HepG2 (cell line): ENCODE data around the gene CNNM1. TPM values are rescaled to one million over a fixed set of nuclear protein-coding genes. Genes with fewer than 3 reads are reported as not detected.
A peak's percentile ranks its signal among the peaks of the same experiment; 100 is the strongest.

Experiments
- ATAC-seq: fragments of 200-7000 bp; cut with Tn5 transposase; 3 replicates; pipeline ENCODE4 v1.9.1; 2020; ENCODE audit warnings: mild to moderate bottlenecking, moderate library complexity
- BruUV-seq: library from RNA; stranded (reverse); fragments of 400-500 nt; replicated peaks from 2 replicates; lab custom pipeline; 2021; lab: Mats Ljungman, UMichigan
- CTCF ChIA-PET: fragments of 300-600 bp; formaldehyde crosslinking; extraction: SDS; loops from one replicate; lab custom pipeline; 2021; ENCODE audit warnings: low total read pairs, inconsistent platforms, low intra/inter-chr PET ratio; lab: Yijun Ruan, JAX
- POLR2A ChIA-PET: fragments of 350-600 bp; sonication (Branson Sonifier 250); formaldehyde crosslinking; loops from one replicate; lab custom pipeline; 2020; ENCODE audit warnings: antibody characterized with exemption, inconsistent platforms; lab: Yijun Ruan, JAX
- DNase-seq: peaks from one replicate; pipeline ENCODE4 v3.0.0-alpha.2; 2015; ENCODE audit warnings: low spot score
- FAIRE-seq: peaks from 3 replicates; lab custom pipeline; 2011; peaks lifted over from hg19 to GRCh38; lab: Jason Lieb, UNC
- H2AFZ ChIP-seq: one replicate; pipeline ENCODE4 v1.6.1; 2011; ENCODE audit warnings: low read length, inconsistent platforms
- H3K27ac ChIP-seq: fragments of 300-600 bp; 3 replicates; pipeline ENCODE4 v1.8.0; 2011; ENCODE audit warnings: mixed run types, mild to moderate bottlenecking, mixed read lengths, low read length, inconsistent platforms; ENCODE audit not compliant: insufficient read depth; ENCODE audit errors: extremely low read length
- H3K27me3 ChIP-seq, 2 experiments: fragments of 200-600 bp in 1 of 2; 2 replicates in 1 of 2; 3 replicates in 1 of 2; pipeline versions ENCODE4 v1.6.0 to v1.8.0; 2011; ENCODE audit warnings: low read length in 2 of 2, mild to moderate bottlenecking in 2 of 2, moderate library complexity in 2 of 2, inconsistent platforms in 1 of 2; ENCODE audit not compliant: insufficient read depth in 2 of 2, control insufficient read depth in 1 of 2
- H3K36me3 ChIP-seq, 2 experiments: fragments of 200-600 bp in 1 of 2; replicated peaks in 1 of 2; 2 replicates in 1 of 2; 3 replicates in 1 of 2; pipeline versions ENCODE4 v1.5.1 to v1.8.0; 2011; ENCODE audit warnings: low read length in 2 of 2, inconsistent platforms in 1 of 2; ENCODE audit not compliant: insufficient read depth in 2 of 2, control insufficient read depth in 1 of 2
- H3K4me1 ChIP-seq: 2 replicates; pipeline ENCODE4 v1.5.1; 2012; ENCODE audit warnings: low read length, inconsistent platforms; ENCODE audit not compliant: insufficient read depth
- H3K4me2 ChIP-seq: 2 replicates; pipeline ENCODE4 v1.6.0; 2011; ENCODE audit warnings: low read depth, low read length, inconsistent platforms
- H3K4me3 ChIP-seq, 3 experiments: fragments of 200-600 bp in 1 of 3; sonication (generic), shearing (Covaris generic) in 1 of 3; replicated peaks in 1 of 3; 2 replicates each; pipeline ENCODE4 v1.5.1; 2011 to 2016; ENCODE audit warnings: low read length in 3 of 3, inconsistent platforms in 2 of 3, low read depth in 2 of 3, mild to moderate bottlenecking in 2 of 3, control low read depth in 1 of 3, mixed read lengths in 1 of 3; ENCODE audit not compliant: insufficient read depth in 1 of 3
- H3K79me2 ChIP-seq: one replicate; pipeline ENCODE4 v1.6.1; 2011; ENCODE audit warnings: low read length, inconsistent platforms; ENCODE audit not compliant: insufficient read depth
- H3K9ac ChIP-seq: 2 replicates; pipeline ENCODE4 v1.6.0; 2011; ENCODE audit warnings: mild to moderate bottlenecking, low read depth, low read length, inconsistent platforms; ENCODE audit not compliant: insufficient read depth
- H3K9me3 ChIP-seq: 2 replicates; pipeline ENCODE4 v1.5.1; 2012; ENCODE audit warnings: mild to moderate bottlenecking, low read length
- H4K20me1 ChIP-seq: 2 replicates; pipeline ENCODE4 v1.6.0; 2011; ENCODE audit warnings: inconsistent platforms, mild to moderate bottlenecking, low read length, moderate library complexity; ENCODE audit not compliant: insufficient read depth
- ARNT2 ChIP-seq: sonication (generic); formaldehyde crosslinking; IDR thresholded peaks from 2 replicates; pipeline ENCODE4 v1.8.0; 2022; ENCODE audit warnings: mild to moderate bottlenecking, low read depth, missing genetic modification reagents, moderate library complexity
- ATF3 ChIP-seq: sonication (generic); formaldehyde crosslinking; IDR thresholded peaks from 2 replicates; pipeline ENCODE4 v1.4.0; 2020; ENCODE audit warnings: missing genetic modification reagents
- ESRRA ChIP-seq: sonication (generic); formaldehyde crosslinking; IDR thresholded peaks from 2 replicates; pipeline ENCODE4 v1.5.1; 2020; ENCODE audit warnings: mild to moderate bottlenecking, low read depth, missing genetic modification reagents
- HMG20A ChIP-seq: IDR thresholded peaks from 2 replicates; pipeline ENCODE4 v1.6.1; 2016; ENCODE audit warnings: borderline replicate concordance
- HOMEZ ChIP-seq: IDR thresholded peaks from 2 replicates; pipeline ENCODE4 v1.6.1; 2016; ENCODE audit warnings: low read depth
- KDM6A ChIP-seq: IDR thresholded peaks from 2 replicates; pipeline ENCODE4 v1.6.1; 2016; ENCODE audit warnings: low read depth
- KMT2B ChIP-seq: IDR thresholded peaks from 2 replicates; pipeline ENCODE4 v1.6.1; 2016; ENCODE audit warnings: missing genetic modification reagents, missing compliant biosample characterization
- LRRFIP1 ChIP-seq: sonication (generic); formaldehyde crosslinking; conservative IDR thresholded peaks from 2 replicates; pipeline ENCODE4 v1.4.0; 2020; ENCODE audit warnings: missing genetic modification reagents
- MLX ChIP-seq: IDR thresholded peaks from 2 replicates; pipeline ENCODE4 v1.6.1; 2016
- PBX2 ChIP-seq: IDR thresholded peaks from 2 replicates; pipeline ENCODE4 v1.6.1; 2016; ENCODE audit warnings: control low read depth
- PHF21A ChIP-seq: sonication (generic); formaldehyde crosslinking; IDR thresholded peaks from 2 replicates; pipeline ENCODE4 v1.5.0; 2020; ENCODE audit warnings: mild to moderate bottlenecking, missing genetic modification reagents
- SP140L ChIP-seq: sonication (generic); formaldehyde crosslinking; IDR thresholded peaks from 2 replicates; pipeline ENCODE4 v1.4.0; 2020; ENCODE audit warnings: missing genetic modification reagents, borderline replicate concordance
- TEAD3 ChIP-seq: optimal IDR thresholded peaks from 2 replicates; pipeline ENCODE3; 2016; ENCODE audit warnings: borderline replicate concordance
- TFAP4 ChIP-seq: sonication (generic); IDR thresholded peaks from 2 replicates; pipeline ENCODE4 v1.6.1; 2016; ENCODE audit warnings: low read depth, borderline replicate concordance
- THAP11 ChIP-seq: IDR thresholded peaks from 2 replicates; pipeline ENCODE4 v1.6.1; 2016; ENCODE audit warnings: missing biosample characterization, missing genetic modification reagents
- ZNF644 ChIP-seq: IDR thresholded peaks from 2 replicates; pipeline ENCODE4 v1.6.1; 2016; ENCODE audit warnings: low read depth
- WGBS: methylation state at CpG from one replicate; pipeline ENCODE4 v1.1.6; 2017; ENCODE audit warnings: low lambda C conversion rate; 5-methylcytosine and 5-hydroxymethylcytosine counted together
- in situ Hi-C: cut with HindIII; loops from 2 replicates; pipeline ENCODE4 v1.10.0; 2017; ENCODE audit warnings: low pct_unique_long_range_greater_than_20kb; ENCODE audit not compliant: extremely low pct_ligation_motif_present
- intact Hi-C: fragments of 100-400 bp; cut with micrococcal nuclease; formaldehyde crosslinking; loops from one replicate; pipeline ENCODE4 v1.10.0; 2022; ENCODE audit not compliant: unreplicated experiment
- polyA plus RNA-seq, 8 experiments: library from polyadenylated mRNA; depleted of rRNA in 3 of 8; stranded (reverse) in 7 of 8; unstranded in 1 of 8; fragments of >200 nt; fragmentation: Illumina TruSeq in 4 of 8; extraction: Trizol in 4 of 8; gene quantifications; 2 replicates each; pipeline versions ENCODE4 v1.2.1 to v1.2.3, GENCODE V29; 2011 to 2016; ENCODE audit warnings: low read depth in 4 of 8, missing spikeins in 1 of 8, mixed read lengths in 1 of 8; ENCODE audit not compliant: insufficient read depth in 1 of 8
- total RNA-seq, 5 experiments: library from RNA; depleted of rRNA; stranded (reverse); fragments of >200 nt; fragmentation: Illumina TruSeq; extraction: Trizol; gene quantifications; 2 replicates each; pipeline ENCODE4 v1.2.3, GENCODE V29; 2016; ENCODE audit warnings: low read depth in 1 of 5

The CNNM1 gene
- total and polyA plus RNA-seq, 2 of the 13 experiments (the other 11 are each of a cell fraction or from before 2014, with no cell fraction given), result 4.3 to 9.6 TPM

- intact Hi-C loops (no loop called here), in situ Hi-C loops (no loop called here)
- Histone ChIP-seq H3K4me3 (peak overlapping the region in 2 of 3 experiments; percentile 4 to 34; a peak in 2 of 6 replicates), H3K9me3 (0 out of 2 replicates have a peak, but pooled peaks cover 4% of the 10 kb centered on the region), H4K20me1 (no peaks in the 10 kb centered on the region), H3K27me3 (no peaks in the 10 kb centered on the region), H3K79me2 (no peaks in the 10 kb centered on the region), H3K27ac (peak overlapping the region; percentile 90), H3K4me2 (peak overlapping the region; percentile 82), H3K36me3 (no peaks in the 10 kb centered on the region), H3K4me1 (peaks cover 61% of the 10 kb centered on the region), H2AFZ (no peak overlapping the region), H3K9ac (peak overlapping the region; percentile 40)
- peak; percentile 97 for ATAC-seq
- TSS peak; percentile 70 for BruUV-seq
- ChIA-PET CTCF (no interaction called here), POLR2A (interaction anchor here (1.0 to 1.2 kb wide), 2 partner anchors 25 to 126 kb away, joined by 3 to 5 read pairs; partner anchors contain the start of genes CNNM1 and GOT1)
- WGBS, result 6% methylated on average over 5 of the region's 5 CpGs
- peak; percentile 97 for FAIRE-seq
- DNase-seq, result peak; percentile 97
- TF ChIP-seq HMG20A (CRISPR knock-in tag), result peak; percentile 59; the same call in 1 of the 2 replicates
- TF ChIP-seq HOMEZ (CRISPR knock-in tag), result peak; percentile 33; the same call in 1 of the 2 replicates
- peak; percentile 74; the same call in 1 of the 2 replicates for TF ChIP-seq ESRRA
- peak; percentile 83 for TF ChIP-seq PHF21A (CRISPR knock-in tag)
- peak; percentile 98 for TF ChIP-seq TEAD3 (CRISPR knock-in tag)
- TF ChIP-seq MLX, result peak; percentile 47; the same call in 1 of the 2 replicates
- peak; percentile 66; the same call in 1 of the 2 replicates for TF ChIP-seq ZNF644 (CRISPR knock-in tag)
- no peak; the same call in 1 of the 2 replicates for TF ChIP-seq TFAP4
- 0 out of 2 replicates have a peak, but pooled peaks have one; percentile 35 for TF ChIP-seq SP140L
- peak; percentile 76 for TF ChIP-seq ATF3 (CRISPR knock-in tag)
- no peak for TF ChIP-seq ARNT2 (CRISPR knock-in tag)
- 0 out of 2 replicates have a peak, but pooled peaks have one; percentile 36 for TF ChIP-seq THAP11 (CRISPR knock-in tag)
- TF ChIP-seq PBX2 (CRISPR knock-in tag), result no peak
- no peak for TF ChIP-seq LRRFIP1
- peak; percentile 83 for TF ChIP-seq KDM6A
- TF ChIP-seq KMT2B, result no peak
These were observed 25.0 kb upstream of the CNNM1 start for GRCh38 chr10:99303899-99304861.
